HG03175 (cell line): ENCODE results near the gene WBP2.
"Not testable (repeated sequence)": the region's sequence is repeated elsewhere in the genome, so short reads cannot be mapped to it uniquely, and the experiment has no call there.

Experiments
- ATAC-seq: cut with Tn5 transposase; IDR thresholded peaks from one replicate; pipeline ENCODE4 v1.9.1; 2021; ENCODE audit warnings: mild to moderate bottlenecking, moderate library complexity; ENCODE audit not compliant: unreplicated experiment

Gene WBP2

DNA sequence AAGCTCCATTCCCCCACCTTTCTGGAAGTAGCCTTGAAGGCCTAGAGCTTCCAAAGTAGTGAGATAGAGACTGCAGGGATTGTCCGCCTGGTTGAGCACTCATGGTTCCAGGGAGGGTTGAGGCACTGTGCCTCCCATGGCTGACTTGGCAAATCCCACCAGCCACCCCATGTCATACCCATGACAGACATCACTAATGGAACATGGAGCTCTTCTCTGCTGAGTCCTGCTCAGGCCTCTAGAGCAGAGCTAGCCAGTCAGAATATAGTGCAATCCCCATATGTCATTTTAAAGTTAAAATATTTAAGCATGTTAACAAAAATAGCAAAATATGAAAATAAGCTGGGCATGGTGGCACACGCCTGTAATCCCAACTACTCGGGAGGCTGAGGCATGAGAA, 39.7 kb downstream of the WBP2 start:
- no peak for ATAC-seq

DNA sequence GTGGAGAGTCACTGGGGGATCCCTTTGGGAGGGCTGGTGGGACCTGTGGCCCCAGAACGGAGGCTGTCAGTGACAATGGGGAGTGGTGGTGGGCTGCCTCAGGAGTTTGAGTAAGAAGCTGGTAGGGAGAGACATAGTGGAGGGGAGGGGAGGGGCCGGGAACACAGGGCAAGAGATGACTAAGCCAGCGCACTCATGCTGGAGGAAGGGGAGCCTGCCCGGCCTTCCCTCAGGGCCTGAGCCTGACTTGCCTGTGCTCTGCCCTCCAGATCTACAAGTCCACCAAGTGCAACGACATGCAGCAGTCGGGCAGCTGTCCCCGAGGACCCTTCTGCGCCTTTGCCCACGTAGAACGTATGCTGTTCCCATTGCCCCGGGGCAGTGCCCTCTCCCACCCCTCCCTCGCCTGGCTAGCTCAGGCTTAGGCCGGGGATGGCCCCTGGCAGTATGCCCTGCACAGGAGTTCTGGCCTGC, 40.2 kb downstream of the WBP2 start:
- no peak for ATAC-seq

DNA sequence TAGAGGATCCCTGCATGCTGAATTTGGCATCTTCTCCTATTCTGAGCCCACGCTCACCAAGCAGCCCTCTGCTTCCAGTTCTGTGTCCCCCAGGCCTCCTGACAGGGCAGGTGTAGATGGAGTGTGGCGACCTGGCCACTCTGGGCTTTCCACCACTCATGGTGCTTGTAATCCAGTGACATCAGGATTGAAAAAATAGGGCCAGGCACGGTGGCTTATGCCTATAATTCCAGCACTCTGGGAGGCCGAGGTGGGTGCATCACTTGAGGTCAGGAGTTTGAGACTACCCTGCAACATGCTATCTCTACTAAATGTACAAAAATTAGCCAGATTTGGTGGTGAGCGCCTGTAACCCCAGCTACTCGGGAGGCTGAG, 41.1 kb downstream of the WBP2 start:
- ATAC-seq, result no peak

DNA sequence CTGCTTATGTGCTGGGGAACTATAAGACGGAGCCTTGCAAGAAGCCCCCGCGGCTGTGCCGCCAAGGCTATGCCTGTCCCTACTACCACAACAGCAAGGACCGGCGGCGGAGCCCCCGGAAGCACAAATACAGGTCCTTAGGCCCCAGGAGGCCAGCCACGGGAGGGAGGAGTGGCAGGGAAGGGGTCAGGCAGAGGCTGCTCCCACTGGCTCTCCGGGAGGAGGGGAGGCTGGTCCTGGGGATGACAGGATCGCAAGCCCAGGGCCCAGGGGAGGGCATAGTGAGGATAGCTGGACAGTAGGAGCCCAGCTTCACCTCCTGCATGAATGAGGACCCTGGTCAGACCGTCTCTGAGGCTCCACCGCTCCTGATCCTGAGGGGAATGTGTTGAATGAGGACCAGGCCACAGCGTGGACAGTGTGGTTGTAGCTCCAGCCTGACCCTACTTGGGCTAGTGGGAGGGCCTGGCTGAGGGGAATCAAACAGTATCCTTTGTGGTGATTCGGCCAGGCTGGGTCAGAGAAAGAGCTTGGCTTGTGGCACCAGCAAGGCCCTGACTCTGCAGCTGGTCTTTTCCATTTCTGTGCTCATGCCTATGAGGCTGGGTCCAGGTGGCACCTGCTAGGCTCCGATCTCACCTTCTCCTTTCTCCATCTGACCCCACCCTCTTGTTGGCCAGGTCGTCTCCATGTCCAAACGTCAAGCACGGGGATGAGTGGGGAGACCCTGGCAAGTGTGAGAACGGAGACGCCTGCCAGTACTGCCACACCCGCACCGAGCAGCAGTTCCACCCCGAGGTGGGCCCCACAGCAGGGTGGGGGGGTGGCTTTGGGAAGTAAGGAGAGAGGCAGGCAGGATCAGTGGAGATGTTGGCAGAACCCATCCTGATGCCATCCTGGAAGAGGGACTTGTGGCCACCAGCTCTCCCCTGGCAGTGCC, 41.8 kb downstream of the WBP2 start:
- no peak for ATAC-seq

DNA sequence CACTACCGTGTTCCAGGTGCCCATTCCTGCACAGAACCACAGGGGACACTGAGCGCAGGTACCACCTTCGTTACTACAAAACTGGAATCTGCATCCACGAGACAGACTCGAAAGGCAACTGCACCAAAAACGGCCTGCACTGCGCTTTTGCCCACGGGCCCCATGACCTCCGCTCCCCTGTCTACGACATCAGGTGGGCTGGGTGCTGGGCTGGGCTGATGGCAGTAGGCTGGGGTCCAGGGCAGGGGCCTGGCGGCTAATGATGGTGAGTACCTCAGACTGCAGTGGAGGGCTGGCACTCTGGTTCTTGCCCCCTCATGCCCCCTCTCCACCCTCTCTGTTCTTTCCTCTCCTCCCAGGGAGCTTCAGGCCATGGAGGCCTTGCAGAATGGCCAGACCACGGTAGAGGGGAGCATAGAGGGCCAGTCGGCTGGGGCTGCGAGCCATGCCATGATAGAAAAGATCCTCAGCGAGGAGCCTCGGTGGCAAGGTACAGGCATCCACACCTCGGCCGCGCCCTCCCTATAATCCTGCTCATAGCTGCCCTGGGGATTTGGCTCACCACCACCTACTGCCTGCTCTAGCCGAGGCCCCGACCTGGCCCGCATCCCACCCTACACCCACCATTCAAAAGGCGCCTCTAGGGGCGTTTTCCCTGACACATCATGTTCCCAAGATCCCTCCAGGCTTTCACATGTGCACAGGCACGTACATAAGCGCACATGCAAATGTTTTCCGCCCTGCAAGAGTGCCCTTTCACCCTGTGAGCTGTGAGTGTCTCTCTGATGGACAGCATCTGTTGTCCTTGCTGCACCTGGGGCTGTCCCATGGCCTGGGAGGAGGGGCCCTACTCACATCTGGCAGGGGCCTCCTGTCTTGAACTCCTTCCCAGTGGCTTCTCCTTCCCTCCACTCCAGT, 42.8 kb downstream of the WBP2 start:
- ATAC-seq, result no peak

DNA sequence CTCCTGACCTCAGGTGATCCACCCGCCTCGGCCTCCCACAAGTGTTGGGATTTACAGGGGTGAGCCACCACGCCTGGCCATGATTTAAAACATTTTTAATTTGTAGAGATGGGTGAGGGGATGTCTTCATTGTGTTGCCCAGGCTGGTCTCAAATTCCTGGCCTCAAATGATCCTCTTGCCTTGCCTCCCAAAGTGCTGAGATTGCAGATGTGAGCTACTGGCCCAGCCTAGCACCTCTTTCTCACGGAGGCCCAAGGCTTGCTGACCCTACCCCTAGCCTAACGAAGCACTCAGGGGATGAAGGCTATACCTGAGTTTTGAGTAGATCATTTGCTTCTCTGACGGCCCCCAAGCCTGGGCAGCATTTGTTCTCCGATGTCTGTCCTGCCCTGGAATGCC, 44.0 kb downstream of the WBP2 start:
- ATAC-seq, result no peak

DNA sequence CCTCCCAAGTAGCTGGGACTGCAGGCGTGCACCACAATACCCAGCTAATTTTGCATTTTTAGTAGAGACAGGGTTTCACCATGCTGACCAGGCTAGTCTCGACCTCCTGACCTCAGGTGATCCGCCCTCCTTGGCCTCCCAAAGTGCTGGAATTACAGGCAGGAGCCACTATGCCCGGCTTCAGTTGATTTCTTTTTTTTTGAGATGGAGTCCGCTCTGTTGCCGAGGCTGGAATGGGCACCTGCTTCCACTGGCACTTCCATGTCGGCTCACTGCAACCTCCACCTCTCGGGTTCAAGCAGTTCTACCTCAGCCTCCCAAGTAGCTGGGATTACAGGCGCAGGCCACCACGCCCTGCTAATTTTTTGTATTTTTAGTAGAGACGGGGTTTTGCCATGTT, 44.4 kb downstream of the WBP2 start:
- not testable (repeated sequence) for ATAC-seq

DNA sequence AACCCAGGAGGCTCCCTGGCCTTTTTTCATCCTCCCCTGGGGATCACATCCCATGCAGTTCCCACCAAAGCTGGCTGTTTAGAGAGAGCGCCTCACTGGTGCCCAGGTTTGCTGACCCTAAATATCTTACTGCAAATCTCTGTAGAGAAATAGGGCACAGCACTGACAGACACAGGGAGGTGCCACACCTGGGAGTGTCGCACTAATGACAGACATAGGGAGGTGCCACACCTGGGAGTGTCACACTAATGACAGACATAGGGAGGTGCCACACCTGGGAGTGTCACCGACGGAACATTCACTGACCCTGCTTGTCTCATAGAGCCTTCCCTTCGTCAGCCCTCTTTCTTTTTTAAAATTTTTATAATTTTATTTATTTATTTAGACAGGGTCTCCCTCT, 44.9 kb downstream of the WBP2 start:
- ATAC-seq, result no peak

DNA sequence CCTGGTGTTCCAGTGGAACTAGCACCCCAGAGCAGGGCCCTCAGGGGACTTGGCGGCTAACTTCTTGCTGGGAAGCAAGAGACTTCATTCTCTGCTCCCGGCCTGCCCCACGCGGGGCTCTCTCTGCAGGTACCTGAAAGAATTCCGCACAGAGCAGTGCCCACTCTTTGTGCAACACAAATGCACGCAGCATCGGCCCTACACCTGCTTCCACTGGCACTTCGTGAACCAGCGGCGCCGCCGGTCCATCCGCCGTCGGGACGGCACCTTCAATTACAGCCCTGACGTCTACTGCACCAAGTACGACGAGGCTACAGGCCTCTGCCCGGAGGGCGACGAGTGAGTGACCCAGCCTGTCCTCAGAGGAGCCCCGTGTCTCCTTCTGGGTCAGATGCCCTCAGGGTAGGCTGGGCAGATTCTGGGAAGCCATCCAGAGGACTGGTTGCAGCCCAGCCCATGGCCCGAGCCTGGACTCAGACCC, 45.5 kb downstream of the WBP2 start:
- ATAC-seq, result no peak

DNA sequence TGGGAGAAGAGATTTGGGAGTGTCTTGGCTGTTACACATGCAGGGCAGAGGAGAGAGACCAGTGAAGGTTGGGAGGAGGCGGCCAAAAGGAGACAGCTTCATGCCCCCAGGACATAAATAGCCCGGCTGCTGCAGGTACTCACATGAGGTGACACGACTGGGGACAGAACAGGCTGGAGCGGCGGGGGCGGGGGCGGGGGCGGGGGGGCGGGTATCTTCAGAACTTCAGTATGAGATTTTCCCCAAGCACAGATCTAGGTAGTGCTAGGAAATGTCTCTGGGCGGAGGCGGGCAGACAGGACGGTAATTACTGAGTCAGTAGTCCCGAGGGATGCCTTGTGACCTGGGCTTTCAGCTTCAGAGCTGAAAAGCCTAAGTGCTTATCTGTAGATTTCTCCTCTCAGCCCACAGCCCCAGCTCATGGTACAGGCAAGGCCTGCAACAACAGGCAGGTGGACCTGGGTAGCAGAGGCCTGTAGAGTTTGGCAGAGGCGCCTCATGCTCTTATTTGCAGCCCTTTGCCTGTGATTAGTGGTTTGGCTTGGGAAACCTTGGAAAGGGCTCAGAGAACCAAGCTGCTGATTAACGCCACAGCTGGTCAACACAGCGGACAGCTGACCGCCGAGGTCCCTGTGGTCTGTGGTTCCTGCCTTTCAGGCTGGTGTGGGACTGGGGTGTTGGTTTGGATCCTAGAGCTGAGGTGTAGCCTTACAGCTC, 46.1 kb downstream of the WBP2 start:
- ATAC-seq, result no peak

DNA sequence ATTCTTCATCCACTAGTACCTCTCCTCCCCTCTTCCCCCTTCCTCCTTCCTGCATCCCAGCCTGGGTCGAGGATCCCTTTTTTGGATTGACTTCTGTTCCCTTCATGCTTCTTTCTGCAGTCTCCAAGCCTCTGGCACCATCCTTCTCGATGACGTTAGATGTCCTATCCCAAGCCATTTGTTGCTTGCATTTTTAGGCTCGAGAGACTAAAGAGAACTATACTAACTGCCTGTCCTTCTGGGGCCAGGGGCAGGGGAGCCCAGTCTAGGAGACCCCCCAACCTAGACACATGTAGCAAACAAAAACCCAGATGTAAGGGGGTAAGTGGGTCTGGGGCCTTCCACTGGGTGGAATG, 46.6 kb downstream of the WBP2 start:
- no peak for ATAC-seq

DNA sequence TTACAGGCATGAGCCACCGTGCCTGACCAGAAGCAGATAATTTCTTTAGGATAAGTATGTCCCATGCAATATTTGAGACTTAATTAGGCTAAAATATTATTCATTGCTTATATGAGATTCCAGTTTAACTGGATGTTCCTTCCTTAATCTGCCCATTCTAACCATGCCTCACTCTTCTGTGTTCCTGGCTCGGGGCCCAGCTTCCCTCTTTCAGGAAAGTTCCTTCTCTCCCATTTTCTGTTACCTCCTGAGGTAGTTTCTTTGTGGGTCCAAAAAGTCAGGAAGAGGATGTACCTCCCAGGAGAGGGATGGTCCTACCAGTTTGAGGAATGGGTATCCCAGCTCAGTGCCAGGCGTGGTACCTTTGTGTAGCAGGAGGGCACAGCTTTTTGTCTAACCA, 47.3 kb downstream of the WBP2 start:
- ATAC-seq, result no peak

DNA sequence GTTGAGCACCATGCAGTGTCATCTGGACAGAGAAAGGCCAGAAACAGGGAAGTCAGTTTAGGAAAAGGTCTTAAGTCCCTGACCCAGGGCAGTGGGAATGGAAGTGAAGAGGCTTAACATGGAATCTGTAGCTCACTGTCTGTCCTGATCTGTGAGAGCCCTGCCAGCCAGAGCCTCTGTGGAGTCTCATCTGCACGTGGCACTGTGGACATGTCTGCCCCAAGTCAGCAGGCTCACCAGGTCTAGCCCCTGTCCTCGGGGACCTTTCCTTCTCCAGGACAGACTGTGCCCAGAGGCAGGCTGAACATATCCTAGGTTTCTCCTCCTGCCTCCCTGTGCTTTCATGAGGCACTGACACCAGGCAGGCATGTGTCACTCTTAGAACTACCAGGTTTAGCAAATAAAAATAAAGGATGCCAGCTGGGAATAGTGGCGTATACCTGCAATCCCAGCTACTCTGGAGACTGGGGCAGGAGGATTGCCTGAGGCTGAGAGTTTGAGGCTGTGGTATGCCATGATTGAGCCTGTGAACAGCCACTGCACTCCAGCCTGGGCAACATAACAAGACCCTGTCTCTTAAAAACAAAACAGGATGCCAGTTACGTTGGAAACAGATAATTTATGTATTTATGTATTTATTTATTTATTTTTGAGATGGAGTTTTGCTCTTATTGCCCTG, 48.2 kb downstream of the WBP2 start:
- no peak for ATAC-seq

DNA sequence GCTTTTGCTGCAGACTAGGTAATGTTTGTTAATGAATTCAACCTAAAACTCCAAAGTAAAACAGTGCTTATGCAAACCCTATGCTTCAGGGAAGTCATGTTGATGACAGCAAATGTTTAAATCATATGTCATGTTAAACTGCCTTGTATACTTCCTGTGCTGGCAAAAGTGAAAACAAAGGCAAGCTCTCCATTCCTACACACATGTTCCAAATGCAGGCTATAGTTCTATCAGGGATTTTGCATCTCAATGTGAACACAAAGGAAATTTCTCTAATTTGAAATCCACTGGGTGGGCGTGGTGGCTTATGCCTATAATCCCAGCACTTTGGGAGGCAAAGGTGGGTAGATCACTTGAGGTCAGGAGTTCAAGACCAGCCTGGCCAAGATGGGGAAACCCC, 51.3 kb downstream of the WBP2 start:
- ATAC-seq, result no peak

DNA sequence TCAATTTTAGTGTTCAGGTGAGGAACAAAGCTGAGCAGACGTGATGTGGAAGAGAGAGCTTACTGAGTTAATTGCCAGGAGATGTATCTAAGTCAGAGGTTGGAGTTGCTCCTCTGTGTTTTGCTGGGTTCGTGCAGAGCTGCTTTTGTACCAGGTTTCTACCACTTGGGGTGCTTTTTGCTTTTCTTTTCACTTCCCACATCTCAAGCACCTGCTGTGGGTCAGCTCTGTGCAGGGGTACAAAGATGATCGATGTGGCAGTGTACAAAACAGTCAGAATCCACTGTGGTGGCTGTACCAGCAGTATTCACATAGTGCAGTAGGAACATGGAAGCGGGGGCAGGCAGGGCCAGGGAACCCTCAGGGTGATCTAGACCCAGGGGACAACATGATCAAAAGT, 55.7 kb downstream of the WBP2 start:
- no peak for ATAC-seq

DNA sequence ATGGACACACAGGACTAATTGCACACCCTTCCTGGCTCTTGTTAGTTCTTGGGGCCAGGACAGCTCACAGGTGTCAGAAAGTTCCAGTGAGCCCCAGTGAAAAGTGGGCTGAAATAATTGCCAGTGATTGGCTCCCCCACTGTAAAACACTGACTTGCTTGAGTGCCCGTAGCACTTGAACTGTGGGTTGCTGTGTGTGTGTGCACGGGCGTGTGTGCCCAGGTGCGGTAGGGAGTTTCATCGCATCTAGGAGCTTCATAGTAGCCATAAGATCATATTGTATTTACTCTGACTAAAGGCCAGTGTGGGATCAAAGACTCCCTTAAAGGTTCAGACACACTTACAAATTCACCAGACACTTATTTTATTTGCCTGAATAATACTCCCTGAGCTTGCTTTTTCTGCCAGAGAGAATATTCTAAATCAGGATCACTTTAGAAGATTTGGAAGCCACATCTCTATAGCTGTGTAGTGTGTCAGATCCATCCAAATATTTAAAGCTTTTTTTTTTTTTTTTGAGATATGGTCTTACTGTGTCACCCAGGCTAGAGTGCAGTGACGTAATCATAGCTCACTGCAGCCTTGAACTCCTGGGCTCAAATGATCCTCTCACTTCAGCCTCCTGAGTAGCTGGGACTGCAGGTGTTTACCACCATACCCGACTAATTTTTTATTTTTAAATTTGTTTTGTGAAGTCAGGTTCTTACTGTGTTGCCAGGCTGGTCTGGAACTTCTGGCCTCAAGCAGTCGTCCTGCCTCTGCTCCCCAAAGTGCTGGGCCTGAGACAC, 59.1 kb downstream of the WBP2 start:
- no peak for ATAC-seq
